Measurements from ENCODE around the gene VASN.

The VASN gene

GRCh38 chr16:4404967-4405696, 33.5 kb downstream of the VASN start:
- no peak for DNase-seq

- DNase-seq, result no peak
Measured at GRCh38 chr16:4407543-4408322, 36.1 kb downstream of the VASN start.

- DNase-seq, result no peak
Measured at GRCh38 chr16:4408323-4408690, 36.7 kb downstream of the VASN start.

GRCh38 chr16:4409081-4409932, 37.7 kb downstream of the VASN start:
- DNase-seq, result no peak

DNA sequence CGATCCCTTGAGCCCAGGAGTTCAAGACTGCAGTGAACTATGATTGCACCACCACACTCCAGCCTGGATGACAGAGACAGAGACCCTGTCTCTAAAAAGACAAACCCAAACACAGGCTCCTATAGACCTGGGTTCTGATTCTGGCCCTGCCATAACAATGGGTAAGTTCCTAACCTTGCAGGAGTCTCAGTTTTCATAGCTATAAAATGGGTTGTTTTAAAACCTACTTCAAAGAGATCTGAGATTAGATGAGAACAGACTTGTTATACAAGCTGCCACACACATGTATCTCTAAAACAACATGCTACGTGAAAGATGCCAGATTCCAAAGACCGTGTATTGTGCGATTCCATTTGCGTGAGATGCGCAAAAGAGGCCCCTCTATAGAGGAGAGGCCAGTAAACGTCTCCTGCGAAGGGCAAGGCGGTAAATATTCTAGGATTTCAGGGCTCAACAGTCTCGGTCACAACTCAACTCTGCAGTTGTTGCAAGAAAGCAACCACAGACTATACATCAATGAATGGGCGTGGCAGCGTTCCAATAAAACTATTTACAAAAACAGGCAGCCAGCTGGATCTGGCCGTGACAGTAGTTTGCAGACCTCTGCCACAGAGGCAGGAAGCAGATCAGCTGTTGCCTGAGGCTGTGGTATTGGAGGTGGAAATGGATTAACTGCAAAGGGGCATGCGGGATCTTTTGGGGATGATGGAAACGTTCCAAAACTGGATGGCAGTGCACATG, 38.9 kb downstream of the VASN start:
- DNase-seq, result no peak

DNA sequence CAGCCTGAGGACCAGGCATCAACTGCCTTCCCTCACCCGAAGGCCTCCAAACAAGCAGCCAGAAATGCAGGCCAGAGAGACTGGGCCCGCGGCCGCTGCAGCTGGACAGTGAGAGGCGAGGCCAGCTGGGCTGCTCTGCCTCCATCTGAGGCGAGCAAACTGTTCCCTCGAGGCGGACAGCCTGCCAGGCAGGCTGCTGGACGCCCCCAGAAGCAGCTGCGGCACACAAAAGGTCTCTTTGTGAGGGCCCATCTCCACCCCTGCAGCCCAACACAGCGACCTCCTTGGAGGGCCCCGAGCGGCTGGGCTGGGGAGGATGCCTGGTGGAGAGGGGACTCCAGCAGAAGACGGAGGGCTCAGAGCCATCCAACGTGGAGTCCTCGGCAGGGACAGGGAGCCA, 40.0 kb downstream of the VASN start:
- no peak for DNase-seq

DNA sequence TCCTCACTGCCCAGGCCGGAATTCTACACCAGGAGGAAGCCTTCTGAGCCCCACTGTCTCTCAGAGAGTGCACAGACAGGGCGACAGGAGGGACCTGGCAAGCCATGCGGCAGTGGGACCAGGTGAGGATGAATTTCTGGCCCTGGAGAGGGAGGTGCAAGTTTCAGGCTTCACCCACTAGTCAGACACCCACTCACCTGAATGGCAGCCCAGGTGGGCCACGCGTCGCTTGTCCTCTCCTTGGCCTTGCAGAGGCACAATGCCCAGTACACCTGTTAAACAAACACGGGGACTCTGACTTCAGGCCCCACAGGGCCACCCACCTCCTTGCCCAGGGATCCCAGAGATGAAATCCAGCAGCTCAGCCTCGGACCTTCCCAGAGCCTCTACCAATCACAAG, 40.5 kb downstream of the VASN start:
- no peak for DNase-seq

- DNase-seq, result no peak
Measured at GRCh38 chr16:4412854-4413253, 41.2 kb downstream of the VASN start.

GRCh38 chr16:4414187-4414917, 42.7 kb downstream of the VASN start:
- DNase-seq, result no peak

DNA sequence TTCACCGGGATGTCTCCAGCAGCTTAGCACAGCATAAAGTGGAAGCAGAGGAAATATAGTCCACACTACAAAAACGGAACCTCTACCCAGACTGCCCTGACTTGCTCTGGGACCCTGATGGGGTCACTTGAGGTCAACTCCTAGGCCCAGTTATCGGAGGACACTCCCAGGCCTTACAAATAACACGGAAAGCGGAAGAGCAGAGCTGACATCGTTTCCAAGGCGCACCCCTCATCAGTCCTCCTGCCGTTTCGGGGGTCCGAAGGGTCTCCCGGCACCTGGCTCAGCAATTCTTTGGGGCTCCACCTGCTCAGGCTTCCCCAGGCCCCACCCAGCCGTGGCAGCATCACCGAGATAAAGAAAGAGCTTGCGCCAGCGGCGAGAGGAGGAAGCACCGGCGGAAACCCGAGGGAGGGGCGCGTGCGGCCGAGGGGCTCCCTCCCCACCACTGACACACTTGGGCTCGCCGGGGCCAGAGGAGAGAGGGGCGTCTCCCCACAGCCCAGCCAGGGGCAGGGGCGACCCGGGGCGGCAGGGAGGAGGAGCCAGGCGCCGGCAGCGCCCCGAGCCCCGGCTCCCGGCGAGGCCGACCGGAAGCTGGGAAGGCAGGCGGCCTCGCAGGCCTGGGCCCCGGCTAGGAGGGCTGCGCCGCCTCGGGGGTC, 44.0 kb downstream of the VASN start:
- DNase-seq, result peak; percentile 55 to 60

DNA sequence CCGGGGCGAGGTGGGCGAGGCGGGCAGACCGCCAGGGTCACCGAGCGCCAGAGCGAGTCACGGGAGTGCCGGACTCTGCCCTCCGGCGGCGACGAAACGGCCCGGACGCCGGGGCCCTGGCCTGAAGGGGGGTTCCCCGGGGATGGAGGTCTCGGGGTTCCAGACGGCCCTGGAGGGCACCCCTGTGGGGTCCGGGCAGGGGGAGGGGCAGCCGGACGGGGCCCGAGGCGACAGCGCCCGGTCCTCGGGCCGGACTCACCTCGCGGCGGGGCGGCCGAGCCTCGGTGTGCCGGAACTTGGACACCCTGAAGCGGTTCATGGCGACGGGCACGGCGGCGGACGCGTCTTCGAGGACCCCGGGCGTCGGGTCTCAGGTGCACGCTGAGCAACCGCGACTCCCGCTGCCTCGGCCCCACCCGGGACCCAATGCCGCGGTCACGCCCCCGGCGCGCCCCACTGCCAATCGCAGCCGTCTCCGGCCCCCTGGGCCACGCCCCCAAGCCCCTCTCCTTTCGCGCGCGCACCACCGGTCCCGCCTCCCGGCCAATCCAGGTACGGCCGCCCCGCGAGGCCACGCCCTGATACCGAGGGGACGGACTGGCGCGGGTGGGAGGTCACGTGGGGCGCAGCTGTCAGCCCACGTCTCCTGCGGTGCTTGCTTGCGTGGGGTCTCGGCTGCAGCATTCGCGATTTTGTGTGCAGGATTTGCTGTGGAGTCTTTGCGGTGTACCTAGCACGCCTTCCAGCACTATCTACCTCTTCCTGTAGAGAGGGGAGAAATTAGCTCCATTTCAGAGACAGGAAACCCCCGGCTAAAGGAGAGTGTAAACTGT, 44.8 kb downstream of the VASN start, which contains the start of gene CORO7:
CORO7 (minus strand) TSS at position 397 of the 833 bp plus-strand sequence; CDS start at position 319, 78 bp downstream.
- DNase-seq, result peak; percentile 56 to 59

- no peak for DNase-seq
Measured at GRCh38 chr16:4419402-4419959, 47.8 kb downstream of the VASN start.

GRCh38 chr16:4420505-4421105, 49.0 kb downstream of the VASN start:
- no peak for DNase-seq

- peak; percentile 66 to 76 for DNase-seq
Measured at GRCh38 chr16:4425378-4426020, 53.9 kb downstream of the VASN start, which contains the start of gene DNAJA3. TSS of gene DNAJA3 (plus strand) at chr16:4425868. CDS start at chr16:4425882, 14 bp downstream.

- no peak for DNase-seq
Measured at GRCh38 chr16:4426021-4426684, 54.5 kb downstream of the VASN start.

DNA sequence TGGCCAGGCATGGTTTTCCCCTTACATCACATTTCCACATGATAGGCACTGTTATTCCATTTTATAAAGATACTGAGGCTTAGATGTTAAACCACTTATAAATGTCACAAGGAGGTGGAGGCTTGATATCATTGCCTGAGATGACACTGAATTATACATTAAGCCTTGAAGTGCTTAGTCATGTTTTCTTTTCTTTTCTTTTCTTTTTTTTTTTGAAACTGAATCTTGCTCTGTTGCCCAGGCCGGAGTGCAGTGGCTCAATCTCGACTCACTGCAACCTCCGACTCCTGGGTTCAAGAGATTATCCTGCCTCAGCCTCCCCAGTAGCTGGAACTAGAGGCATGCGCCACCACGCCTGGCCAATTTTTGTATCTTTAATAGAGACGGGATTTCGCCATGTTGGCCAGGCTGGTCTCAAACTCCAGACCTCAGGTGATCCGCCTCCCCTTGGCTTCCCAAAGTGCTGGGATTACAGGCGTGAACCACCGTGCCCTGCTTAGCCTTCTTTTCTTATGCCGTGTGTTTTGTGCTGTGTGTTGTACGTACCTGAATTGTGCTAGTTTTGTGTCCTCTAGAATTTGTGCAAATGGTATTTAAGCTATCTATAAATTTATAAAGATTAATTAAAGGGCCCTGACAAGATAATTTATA, 55.2 kb downstream of the VASN start:
- DNase-seq, result no peak

- DNase-seq, result no peak
Measured at GRCh38 chr16:4428500-4428899, 56.9 kb downstream of the VASN start.

DNA sequence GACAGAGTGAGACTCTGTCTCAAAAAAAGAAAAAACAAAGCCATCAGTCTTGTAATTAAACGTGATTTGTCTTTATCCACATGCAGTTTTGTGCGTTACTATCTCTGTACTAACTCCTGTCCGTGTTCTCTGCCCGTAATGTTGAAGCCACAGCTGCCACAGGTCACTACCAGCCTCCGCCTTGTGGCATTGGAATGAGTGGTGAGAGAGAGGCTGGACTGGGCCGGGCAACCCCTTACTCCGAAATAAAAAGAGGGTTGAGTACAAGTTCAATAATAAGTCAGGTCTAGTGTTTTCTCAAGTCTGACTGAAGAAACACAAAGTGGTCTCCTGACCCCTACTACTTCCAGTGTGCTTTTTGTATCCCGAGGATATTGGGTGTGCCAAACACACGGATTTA, 59.4 kb downstream of the VASN start:
- no peak for DNase-seq

All from Kasumi-1 (cell line).